GM12873 (cell line): ENCODE measurements around the gene PERM1.

Source experiments
- CTCF ChIP-seq: IDR thresholded peaks from 2 replicates; pipeline ENCODE4 v1.5.1; 2012; ENCODE audit warnings: low read depth, mild to moderate bottlenecking, moderate library complexity, low read length, control low read depth; ENCODE audit not compliant: insufficient read depth; ENCODE audit errors: missing control alignments

Gene PERM1

GRCh38 chr1:927234-927633 lies 54.7 kb downstream of the PERM1 start:
- no peak for TF ChIP-seq CTCF

GRCh38 chr1:925561-926421 lies 56.1 kb downstream of the PERM1 start:
- no peak for TF ChIP-seq CTCF
